COLO668 (cell line): ENCODE results near the gene HNRNPA1.
"Not testable (repeated sequence)": the region's sequence is repeated elsewhere in the genome, so short reads cannot be mapped to it uniquely, and the experiment has no call there.

Experiments used
- DNase-seq: peaks from one replicate; lab custom pipeline; 2025; ENCODE audit not compliant: unreplicated experiment; lab: John Stamatoyannopoulos, UW

HNRNPA1 gene

DNA sequence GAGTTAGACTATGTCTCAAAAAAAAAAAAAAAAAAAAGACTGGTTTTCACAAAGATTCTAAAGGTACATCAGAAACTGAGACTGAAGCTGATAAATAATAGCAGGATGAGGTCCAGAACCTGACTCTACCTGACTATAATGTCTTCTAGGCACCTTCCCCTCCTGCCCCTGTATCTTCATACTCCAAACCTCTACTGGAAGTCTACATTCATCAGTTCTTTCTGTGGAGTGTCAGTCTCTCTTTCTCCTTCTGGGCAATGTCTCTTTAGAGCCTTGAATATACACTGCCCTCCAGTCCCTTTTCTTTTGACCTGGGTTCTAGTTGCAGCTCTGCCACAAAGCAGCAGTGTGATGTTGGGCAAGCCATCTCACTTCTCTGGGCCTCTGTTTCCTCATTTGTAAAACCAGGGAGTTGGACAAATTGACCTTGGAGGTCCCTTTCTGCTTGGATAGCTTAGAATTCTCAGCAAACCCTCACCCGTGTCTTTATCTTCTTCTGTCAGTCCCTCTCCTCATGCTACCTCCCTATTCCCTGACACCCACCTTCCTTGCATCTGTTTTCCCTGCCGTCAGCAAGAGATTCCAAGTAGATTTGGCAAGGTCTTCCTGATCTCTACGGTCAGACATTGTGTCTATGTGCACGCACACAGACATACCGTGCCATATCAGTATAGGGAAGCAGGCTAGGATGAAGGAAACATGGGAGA is 16.0 kb downstream of the HNRNPA1 start:
- DNase-seq, result no peak

DNA sequence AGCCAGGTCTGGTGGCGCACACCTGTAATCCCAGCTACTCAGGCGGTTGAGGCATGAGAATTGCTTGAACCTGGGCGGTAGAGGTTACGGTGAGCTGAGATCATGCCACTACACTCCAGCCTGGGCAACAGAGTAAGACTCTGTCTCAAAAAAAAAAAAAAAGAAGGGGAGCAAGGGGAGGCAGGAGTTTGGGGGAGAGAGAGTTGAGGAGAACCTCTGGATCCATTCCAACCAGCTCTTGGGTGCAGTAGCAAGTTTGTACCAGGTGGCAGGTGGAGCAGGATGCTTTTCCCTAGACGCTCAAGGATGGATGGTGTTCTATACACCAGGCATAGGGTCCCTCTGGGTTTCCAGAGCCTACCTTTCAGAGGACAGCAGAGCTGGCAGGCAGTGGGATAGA is 18.4 kb downstream of the HNRNPA1 start:
- no peak for DNase-seq

DNA sequence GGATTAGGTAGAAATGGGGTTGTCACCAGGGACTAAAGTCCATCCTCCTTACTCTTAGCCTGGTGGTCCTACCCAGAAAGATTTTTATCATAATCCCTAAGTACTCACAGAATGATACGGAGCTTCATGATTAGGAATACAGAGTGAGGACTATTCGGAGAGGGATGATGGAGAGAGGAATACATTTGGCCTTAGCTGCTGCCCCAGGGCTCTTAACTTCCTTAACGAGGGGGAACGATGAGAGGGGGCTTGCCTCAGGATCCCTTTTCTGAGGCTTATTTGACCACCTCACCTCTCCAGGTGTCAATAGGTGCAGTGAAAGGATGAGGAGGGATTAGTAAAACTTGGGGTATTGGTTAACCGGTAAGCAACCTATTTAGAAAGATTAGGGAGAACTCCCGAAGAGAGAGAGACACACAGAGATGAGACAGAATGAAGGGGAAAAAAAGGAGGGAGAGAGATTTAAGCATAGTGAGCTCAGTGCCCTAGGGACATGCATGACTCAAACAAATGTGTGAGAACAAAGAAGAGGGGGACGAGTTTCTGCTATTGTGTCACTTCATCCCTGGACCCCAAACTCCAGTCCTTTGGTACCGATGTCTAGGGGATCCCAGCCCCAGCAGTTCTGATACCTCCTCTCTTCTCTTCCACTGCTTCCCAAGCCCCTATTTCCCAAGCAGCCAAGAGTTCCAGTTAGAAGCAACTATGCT is 19.1 kb downstream of the HNRNPA1 start:
- DNase-seq, result no peak

DNA sequence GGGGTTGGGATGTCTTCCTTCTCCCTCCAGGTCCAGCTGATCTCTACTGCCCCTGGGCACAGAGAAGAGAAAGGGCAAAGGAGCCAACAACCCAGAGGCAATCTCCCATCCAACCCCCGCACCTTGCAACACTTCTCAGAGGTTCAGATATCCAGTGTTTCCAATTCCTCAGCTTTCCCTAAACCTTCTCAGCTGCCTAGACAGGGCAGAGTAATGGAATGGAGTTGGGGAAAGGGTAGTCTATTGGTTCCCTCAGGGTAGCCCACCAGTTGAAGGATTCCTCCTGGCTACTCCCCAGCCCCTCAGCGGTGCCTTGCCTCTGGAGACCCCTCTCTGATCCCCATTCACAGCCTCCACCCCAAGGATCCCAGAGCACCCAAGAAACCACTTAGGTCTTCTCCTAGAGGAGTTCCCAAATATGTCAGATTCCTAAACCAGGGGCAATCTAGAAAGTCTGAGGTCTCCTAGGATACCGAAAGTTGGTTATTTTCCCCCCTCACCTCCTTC is 19.8 kb downstream of the HNRNPA1 start:
- DNase-seq, result no peak

- DNase-seq, result peak; percentile 39
Measured at GRCh38 chr12:54300732-54301427, 20.4 kb downstream of the HNRNPA1 start, which contains the start of gene NFE2. NFE2 (minus strand) TSS chr12:54301015; CDS start chr12:54295248, 5,767 bp downstream.

GRCh38 chr12:54301428-54302048 is 21.0 kb downstream of the HNRNPA1 start:
- no peak for DNase-seq

DNA sequence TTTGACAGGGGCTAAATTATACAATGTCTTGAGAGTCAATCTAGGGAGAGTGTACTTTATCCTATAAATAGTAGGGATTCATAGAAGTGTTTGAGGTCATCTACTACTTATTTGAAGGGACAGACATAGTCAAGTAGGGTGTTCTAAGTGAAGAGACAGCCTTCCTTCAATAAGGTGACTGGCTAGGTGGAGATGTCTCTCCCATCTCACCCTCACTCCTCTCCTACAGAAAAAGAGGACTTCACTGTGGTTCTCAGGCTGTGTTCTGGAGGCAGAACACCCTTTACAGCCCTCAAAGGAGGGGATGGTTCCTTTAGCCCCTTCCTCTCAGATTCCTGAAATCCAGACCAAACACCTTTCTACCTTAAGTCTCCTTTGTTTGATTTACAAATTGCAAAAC is 23.1 kb downstream of the HNRNPA1 start:
- no peak for DNase-seq

GRCh38 chr12:54304187-54304810 is 23.8 kb downstream of the HNRNPA1 start:
- DNase-seq, result no peak

- peak; percentile 65 for DNase-seq
Measured at GRCh38 chr12:54306925-54307741, 26.6 kb downstream of the HNRNPA1 start.

DNA sequence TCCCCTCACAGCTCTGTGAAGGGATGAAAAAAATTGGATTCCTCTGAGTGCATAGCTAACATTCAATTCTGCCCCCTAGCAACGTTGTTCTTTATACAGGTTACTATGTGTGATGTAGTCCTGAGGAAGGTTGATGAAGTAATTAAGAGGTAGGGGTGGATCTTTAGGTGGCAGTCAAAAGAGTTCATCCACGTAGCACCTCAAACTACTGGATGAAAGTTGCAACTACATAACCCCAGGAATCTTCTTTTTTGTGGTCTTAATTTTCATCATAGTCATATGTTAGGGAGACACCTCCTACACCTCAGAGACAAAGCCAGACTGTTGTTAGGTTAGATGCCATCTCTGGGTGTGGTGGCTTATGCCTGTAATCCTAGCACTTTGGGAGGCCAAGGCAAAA is 30.5 kb downstream of the HNRNPA1 start:
- no peak for DNase-seq

- DNase-seq, result not testable (repeated sequence)
Measured at GRCh38 chr12:54312309-54312708, 31.8 kb downstream of the HNRNPA1 start.

GRCh38 chr12:54321363-54321762 is 40.8 kb downstream of the HNRNPA1 start:
- no peak for DNase-seq

DNA sequence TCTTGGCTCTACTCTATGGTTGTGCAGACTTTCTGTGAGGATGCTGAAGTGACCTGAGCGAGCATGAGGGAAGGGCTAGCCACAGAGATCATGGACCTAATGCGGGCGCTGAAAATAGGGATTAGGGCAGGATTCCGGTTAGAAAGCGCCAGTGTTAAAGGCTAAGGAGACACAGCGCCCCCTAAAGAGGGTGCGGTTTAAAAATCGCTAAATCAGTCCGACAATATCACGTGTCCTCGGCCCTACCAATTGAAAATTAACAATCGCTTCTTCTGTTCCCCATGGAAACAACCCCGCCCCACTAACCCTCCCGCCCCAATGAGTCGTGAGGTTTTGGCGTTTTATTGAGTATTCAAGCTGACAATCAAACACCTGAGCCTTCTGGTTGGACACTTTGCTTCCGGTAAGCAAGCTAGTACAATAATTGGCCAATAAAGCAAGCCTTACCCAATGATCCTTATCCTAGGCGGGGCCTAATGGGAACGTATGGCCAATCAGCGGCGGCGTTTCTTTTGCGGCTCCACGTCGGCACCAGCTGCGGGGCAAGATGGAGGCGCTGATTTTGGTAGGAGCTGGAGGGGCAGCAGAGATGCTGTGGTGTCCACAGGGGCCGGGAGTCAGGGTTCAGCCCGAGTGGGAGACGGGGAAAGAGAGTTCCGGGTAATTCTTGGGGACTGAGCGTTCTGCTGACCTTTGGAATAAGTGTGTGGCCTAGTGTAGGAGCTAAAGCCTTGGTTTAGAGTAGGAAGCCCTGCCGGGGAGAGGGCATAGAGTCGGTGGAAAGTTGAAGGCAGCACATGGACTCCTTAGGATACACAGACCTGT is 44.3 kb downstream of the HNRNPA1 start, which contains the start of gene COPZ1:
COPZ1 (plus strand) TSS at position 515 of the 825 bp plus-strand sequence; CDS start at position 548, 33 bp downstream.
- DNase-seq, result peak; percentile 94

DNA sequence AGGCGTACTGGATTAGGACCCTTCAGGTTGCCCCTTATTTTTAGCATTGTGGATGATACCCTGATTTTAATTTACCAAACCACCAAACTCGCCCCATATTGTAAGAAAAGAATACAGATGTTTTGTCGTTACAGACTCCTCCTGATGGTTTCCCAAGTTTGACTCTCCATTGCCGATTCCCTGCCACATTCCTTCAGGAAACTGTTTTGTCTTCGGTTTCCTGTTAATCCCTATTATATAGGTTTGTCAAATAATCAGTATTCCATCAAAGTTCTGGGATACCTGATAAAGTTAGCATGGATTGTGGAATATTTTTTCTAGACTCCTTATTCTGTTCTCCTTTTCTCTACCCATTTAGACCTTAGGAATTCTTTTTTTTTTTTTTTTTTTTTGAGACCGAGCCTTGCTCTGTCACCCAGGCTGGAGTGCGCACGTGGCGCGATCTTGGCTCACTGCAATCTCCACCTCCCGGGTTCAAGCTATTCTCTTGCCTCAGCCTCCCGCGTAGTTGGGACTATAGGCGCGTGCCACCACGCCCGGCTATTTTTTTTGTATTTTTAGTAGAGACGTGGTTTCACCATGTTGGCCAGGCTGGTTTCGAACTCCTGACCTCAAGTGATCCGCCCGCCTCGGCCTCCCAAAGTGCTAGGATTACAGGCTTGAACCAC is 45.0 kb downstream of the HNRNPA1 start:
- DNase-seq, result peak; percentile 0

- no peak for DNase-seq
Measured at GRCh38 chr12:54328595-54329337, 48.2 kb downstream of the HNRNPA1 start.

- DNase-seq, result no peak
Measured at GRCh38 chr12:54329759-54330158, 49.2 kb downstream of the HNRNPA1 start.

GRCh38 chr12:54330442-54330841 is 49.9 kb downstream of the HNRNPA1 start:
- no peak for DNase-seq

- no peak for DNase-seq
Measured at GRCh38 chr12:54331461-54331860, 50.9 kb downstream of the HNRNPA1 start.
